Amygdala (tissue), 56 donors: Measurements from ENCODE around the gene RNF128.

Experiments used
- DNase-seq, 56 donors: peaks; one replicate each; lab custom pipeline; 2025; lab: John Stamatoyannopoulos, UW

The RNF128 gene, protein sequence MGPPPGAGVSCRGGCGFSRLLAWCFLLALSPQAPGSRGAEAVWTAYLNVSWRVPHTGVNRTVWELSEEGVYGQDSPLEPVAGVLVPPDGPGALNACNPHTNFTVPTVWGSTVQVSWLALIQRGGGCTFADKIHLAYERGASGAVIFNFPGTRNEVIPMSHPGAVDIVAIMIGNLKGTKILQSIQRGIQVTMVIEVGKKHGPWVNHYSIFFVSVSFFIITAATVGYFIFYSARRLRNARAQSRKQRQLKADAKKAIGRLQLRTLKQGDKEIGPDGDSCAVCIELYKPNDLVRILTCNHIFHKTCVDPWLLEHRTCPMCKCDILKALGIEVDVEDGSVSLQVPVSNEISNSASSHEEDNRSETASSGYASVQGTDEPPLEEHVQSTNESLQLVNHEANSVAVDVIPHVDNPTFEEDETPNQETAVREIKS

GRCh38 chrX:106726485-106727437, at the start of gene RNF128:
TSS of gene RNF128 (plus strand) at chrX:106726701. CDS start at chrX:106726914, 213 bp downstream.
- peak in 37 of 56 donors; percentile 0 to 45 (median 8) for DNase-seq

DNA sequence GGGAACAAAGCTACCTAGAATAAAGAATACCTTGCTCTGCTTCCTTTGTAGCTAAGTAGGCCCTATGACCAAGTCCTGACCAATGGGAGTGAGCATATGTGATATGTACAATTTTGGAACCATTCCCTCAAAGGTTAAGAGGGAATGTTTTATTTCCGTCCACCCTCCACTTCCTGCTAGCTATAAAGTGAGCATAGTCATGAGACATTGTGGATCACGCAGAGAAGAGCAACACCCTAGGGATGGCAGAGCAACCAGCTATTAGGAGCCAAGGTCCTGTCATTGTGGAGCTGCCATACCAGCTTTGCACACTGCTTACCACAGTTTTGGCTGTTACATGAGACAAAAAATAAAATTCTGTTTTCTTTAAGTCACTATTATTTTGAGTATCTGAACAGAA, 45.8 kb upstream of the RNF128 start:
- no peak for DNase-seq

- DNase-seq, result no peak
Observed at GRCh38 chrX:106684207-106684606, 42.3 kb upstream of the RNF128 start.

DNA sequence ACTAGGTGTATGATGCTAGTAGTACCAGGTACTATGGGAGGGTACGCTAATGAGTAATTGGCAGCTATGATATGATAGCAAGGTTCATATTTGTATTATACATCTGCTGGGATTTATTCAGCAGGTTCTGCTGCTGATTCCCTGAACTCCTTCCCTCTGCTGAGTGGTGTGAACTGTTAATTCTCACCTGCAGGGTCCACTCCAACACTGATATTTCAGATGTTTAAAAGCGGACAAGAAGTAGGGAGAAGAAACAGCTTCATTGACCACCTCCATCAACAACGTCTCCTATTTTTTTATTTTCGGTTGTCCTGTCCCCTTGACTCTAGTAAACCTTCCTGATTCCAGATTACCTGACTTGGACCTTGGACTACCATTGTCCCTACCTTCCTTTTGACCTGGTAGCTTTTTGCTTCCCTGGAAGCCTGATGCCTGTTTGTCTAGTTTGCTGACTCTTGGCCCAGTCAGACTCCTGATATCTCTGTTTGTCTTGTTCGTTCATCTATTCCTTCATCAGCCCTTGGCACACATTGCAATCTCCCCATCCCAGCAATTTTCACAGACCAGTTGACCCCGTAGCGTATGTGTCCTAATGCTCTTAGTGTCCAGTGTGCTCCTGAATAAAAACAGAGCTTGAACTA, 34.0 kb upstream of the RNF128 start:
- no peak for DNase-seq

- no peak for DNase-seq
Observed at GRCh38 chrX:106696502-106696901, 30.0 kb upstream of the RNF128 start.

GRCh38 chrX:106698693-106699092, 27.8 kb upstream of the RNF128 start:
- no peak for DNase-seq

DNA sequence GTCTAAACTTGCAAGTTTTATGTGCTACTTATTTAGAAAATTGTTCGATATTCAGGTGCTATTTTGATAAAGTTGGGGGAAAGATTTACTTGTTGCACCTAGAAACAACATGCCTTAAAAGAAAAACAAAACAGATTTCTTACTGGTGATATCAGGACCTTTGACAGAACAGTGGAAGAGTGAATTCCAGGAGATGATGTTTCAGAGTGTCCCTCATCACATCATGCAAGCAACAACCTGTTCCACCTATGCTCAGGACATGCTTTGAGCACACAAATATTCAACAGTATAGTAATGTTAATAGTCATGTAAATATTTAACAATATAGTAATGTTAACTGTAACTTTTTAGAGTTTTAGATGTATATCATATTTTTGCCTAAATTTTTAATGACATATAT, 23.9 kb upstream of the RNF128 start:
- no peak for DNase-seq

DNA sequence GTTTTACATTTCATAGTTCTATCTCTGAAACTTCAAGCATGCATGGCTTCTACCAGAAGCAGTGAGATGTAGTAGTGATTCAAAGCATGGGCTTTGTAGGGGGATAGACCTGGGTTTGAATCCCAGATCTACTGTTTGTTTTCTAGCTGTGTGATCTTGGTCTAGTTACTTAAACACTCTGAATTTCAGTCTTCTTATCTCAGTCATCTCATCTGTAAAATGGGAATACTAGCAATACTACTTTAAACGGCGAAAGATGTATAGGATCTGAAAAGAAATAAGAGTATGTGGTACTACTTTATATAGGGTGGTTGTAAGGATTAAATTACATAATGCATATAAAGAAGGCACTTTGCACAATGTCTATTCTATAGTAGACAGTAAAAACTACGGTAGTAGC, 20.0 kb upstream of the RNF128 start:
- DNase-seq, result no peak

GRCh38 chrX:106707771-106708454, 18.6 kb upstream of the RNF128 start:
- DNase-seq, result no peak

DNA sequence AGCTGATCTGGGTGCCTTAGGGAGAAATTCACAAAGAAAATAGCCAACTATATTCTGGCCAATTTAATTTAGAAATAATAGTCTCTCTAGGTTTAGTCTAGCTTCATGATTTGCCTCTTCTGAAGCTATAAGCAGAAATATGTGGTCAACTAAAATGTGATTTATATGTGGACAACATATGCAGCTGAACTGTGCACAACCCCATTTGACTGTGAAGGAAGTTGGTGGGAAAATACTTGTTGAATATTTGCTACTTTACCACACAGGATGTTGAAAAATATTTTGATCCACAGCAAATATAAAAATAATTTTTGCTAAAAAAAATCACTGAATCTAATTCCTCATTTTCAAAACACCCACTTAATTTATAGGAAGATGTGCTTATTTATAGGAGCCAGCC, 15.7 kb upstream of the RNF128 start:
- DNase-seq, result no peak

- DNase-seq, result no peak
Observed at GRCh38 chrX:106711375-106711774, 15.1 kb upstream of the RNF128 start.

DNA sequence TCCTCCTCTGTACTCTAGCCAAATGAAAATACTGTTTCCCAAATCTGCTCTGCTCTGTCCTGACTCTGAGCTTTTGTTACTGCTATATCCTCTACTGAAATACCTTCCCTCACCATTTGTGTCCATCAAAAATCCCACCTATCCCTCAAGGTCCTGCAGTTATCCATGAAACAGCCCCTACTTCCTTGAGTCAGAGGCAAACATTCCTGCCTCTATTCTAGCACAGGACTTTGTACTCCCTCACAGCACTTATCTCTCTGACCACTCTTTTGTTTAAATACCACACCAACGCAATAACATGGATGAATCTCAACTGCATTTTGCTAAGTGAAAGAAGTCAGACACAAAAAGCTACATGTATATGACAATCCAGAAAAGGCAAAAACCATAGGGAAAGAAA, 10.5 kb upstream of the RNF128 start:
- no peak for DNase-seq

DNA sequence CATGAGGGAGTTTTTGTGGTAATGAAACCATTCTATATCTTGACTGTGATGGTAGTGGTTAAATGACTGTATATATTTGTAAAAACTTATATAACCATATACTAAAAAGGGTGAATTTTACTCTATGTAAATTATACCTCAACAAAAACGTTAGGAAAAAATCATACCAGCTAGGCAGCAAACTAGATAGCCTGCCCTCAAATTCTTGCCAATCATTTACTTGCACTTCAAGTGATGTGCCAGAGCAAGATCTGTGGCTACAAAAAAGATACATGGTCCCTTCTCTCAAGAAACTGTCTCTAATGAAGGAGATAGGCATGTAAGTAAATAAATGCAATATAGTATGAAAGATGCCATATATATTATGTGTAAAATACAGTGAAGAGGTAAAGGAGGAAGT, 10.0 kb upstream of the RNF128 start:
- no peak for DNase-seq

- no peak for DNase-seq
Observed at GRCh38 chrX:106718709-106719108, 7.8 kb upstream of the RNF128 start.

GRCh38 chrX:106725931-106726330, 570 bp upstream of the RNF128 start:
- no peak for DNase-seq

DNA sequence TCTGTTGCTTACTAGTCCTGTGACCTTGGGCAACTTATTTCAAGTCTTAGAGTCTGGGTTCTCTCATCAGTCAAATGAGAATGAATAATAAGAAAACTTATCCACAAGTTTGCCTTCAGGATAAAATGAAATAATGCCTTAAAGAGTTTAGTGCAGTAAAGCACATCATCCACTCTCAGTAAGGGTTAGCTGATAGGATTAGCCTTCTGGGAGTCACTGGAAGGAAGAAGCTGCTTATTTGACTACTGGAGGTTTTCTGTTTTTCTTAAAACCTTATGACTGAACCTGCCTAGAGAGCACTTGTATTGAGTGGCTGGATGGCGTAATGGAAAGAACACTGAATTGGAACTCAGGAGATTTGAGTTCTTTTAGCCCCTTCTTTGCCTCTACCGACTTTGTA, 1.8 kb downstream of the RNF128 start:
- DNase-seq, result no peak

GRCh38 chrX:106730401-106730800, 3.9 kb downstream of the RNF128 start:
- DNase-seq, result no peak

GRCh38 chrX:106731590-106731989, 5.1 kb downstream of the RNF128 start:
- DNase-seq, result no peak

DNA sequence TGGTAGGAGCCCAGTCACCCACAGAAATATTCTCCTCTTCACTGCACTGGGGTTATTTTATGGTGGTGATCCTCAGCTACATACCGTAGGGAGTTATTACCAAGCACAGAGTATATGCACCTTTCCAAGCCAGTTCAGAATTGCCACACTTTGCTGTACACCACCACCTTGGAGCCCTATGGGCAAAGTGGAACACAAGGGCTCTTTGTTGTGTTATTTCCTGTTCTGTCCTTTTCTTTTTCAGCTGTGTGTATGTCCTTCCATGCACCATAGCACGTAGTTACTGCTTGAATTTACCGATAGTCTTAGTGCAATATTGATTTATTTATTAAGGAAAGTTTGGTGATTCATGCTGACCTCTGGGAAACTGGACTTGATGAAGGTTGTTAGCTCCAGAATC, 8.3 kb downstream of the RNF128 start:
- DNase-seq, result no peak

GRCh38 chrX:106740193-106740780, 13.8 kb downstream of the RNF128 start:
- DNase-seq, result no peak
